Neural cell (in vitro differentiated cells): ENCODE measurements around the gene AMD1. TPM values are rescaled to one million over a fixed set of nuclear protein-coding genes. Genes with fewer than 3 reads are reported as not detected.

Experiments
- H2AFZ ChIP-seq: fragments of 200-600, 300-800 bp; sonication (generic), shearing (Covaris generic); 2 replicates; pipeline ENCODE4 v1.6.0; 2014; ENCODE audit warnings: low read depth, mild to moderate bottlenecking, antibody characterized with exemption, low read length, moderate library complexity
- H3F3A ChIP-seq: fragments of 200-600 bp; shearing (Covaris generic); 2 replicates; pipeline ENCODE4 v1.6.1; 2016; ENCODE audit warnings: mild to moderate bottlenecking, moderate library complexity, mixed read lengths, antibody characterized with exemption, low read length; ENCODE audit not compliant: insufficient read depth, poor library complexity, severe bottlenecking
- H3K27ac ChIP-seq: fragments of 200-600, 300-800 bp; sonication (generic), shearing (Covaris generic); 2 replicates; pipeline ENCODE4 v1.5.1; 2014; ENCODE audit warnings: mild to moderate bottlenecking, low read length, moderate library complexity
- H3K27me3 ChIP-seq: fragments of 300-800, 200-600 bp; sonication (generic), shearing (Covaris generic); 2 replicates; pipeline ENCODE4 v1.6.0; 2014; ENCODE audit warnings: mild to moderate bottlenecking, low read depth, low read length, moderate library complexity; ENCODE audit not compliant: insufficient read depth
- H3K36me3 ChIP-seq: fragments of 300-800, 200-600 bp; sonication (generic), shearing (Covaris generic); 2 replicates; pipeline ENCODE4 v1.5.1; 2014; ENCODE audit warnings: mild to moderate bottlenecking, antibody characterized with exemption, low read length, moderate library complexity; ENCODE audit not compliant: insufficient read depth
- H3K4me2 ChIP-seq: fragments of 300-800, 200-600 bp; sonication (generic), shearing (Covaris generic); 2 replicates; pipeline ENCODE4 v1.6.0; 2014; ENCODE audit warnings: mild to moderate bottlenecking, low read length
- H3K4me3 ChIP-seq: fragments of 300-800, 200-600 bp; sonication (generic), shearing (Covaris generic); 2 replicates; pipeline ENCODE4 v1.5.1; 2014; ENCODE audit warnings: mild to moderate bottlenecking, low read length, moderate library complexity
- H3K79me2 ChIP-seq: fragments of 200-600 bp; shearing (Covaris generic); replicated peaks from 2 replicates; pipeline ENCODE4 v1.6.0; 2014; ENCODE audit warnings: mild to moderate bottlenecking, low read length, moderate library complexity; ENCODE audit not compliant: insufficient read depth
- H3K9ac ChIP-seq: fragments of 300-800, 200-600 bp; sonication (generic), shearing (Covaris generic); 2 replicates; pipeline ENCODE4 v1.6.1; 2016; ENCODE audit warnings: mild to moderate bottlenecking, low read length, mixed read lengths
- H3K9me2 ChIP-seq: fragments of 200-600 bp; shearing (Covaris generic); 2 replicates; pipeline ENCODE4 v1.6.1; 2016; ENCODE audit warnings: mild to moderate bottlenecking, low read length, mixed read lengths; ENCODE audit not compliant: insufficient read depth
- H3K9me3 ChIP-seq: fragments of 200-600, 300-800 bp; sonication (generic), shearing (Covaris generic); 2 replicates; pipeline ENCODE4 v1.6.1; 2016; ENCODE audit warnings: mild to moderate bottlenecking, mixed run types, low read length, moderate library complexity, mixed read lengths
- H4K20me1 ChIP-seq: fragments of 200-600 bp; shearing (Covaris generic); 2 replicates; pipeline ENCODE4 v1.6.1; 2016; ENCODE audit warnings: mild to moderate bottlenecking, mixed run types; ENCODE audit not compliant: insufficient read depth
- CTCF ChIP-seq: fragments of 450-650 bp; IDR thresholded peaks from 2 replicates; pipeline ENCODE4 v1.5.1; 2014; ENCODE audit warnings: antibody characterized with exemption, mild to moderate bottlenecking, moderate library complexity; ENCODE audit not compliant: poor library complexity, severe bottlenecking
- EP300 ChIP-seq: fragments of 450-650 bp; conservative IDR thresholded peaks from 2 replicates; pipeline ENCODE4 v1.6.1; 2014; ENCODE audit warnings: antibody characterized with exemption, mild to moderate bottlenecking, moderate library complexity; ENCODE audit not compliant: poor library complexity, severe bottlenecking
- EZH2 ChIP-seq: fragments of 200-600, 300-800 bp; shearing (Covaris generic), sonication (generic); IDR thresholded peaks from 2 replicates; pipeline ENCODE4 v1.6.1; 2014; ENCODE audit warnings: antibody characterized with exemption, low read length, borderline replicate concordance, mild to moderate bottlenecking; ENCODE audit not compliant: insufficient read depth, poor library complexity, severe bottlenecking
- MXI1 ChIP-seq: fragments of 450-650 bp; conservative IDR thresholded peaks from 2 replicates; pipeline ENCODE4 v1.6.1; 2014; ENCODE audit warnings: antibody characterized with exemption, mild to moderate bottlenecking; ENCODE audit not compliant: poor library complexity, severe bottlenecking
- POLR2AphosphoS5 ChIP-seq: IDR thresholded peaks from 2 replicates; pipeline ENCODE4 v1.6.1; 2012
- RAD21 ChIP-seq: fragments of 450-650 bp; conservative IDR thresholded peaks from 2 replicates; pipeline ENCODE4 v1.6.1; 2014; ENCODE audit warnings: antibody characterized with exemption, mild to moderate bottlenecking, moderate library complexity
- SMC3 ChIP-seq: fragments of 450-650 bp; conservative IDR thresholded peaks from 2 replicates; pipeline ENCODE4 v1.6.1; 2014; ENCODE audit warnings: antibody characterized with exemption, mild to moderate bottlenecking, moderate library complexity; ENCODE audit not compliant: poor library complexity
- TAF1 ChIP-seq: IDR thresholded peaks from 2 replicates; pipeline ENCODE4 v1.6.1; 2012; ENCODE audit warnings: low read depth
- polyA plus RNA-seq: library from polyadenylated mRNA; depleted of rRNA; stranded (reverse); fragments of >200 nt; gene quantifications from 2 replicates; pipeline ENCODE4 v1.2.3, GENCODE V29; 2014
- TF ChIP-seq, protein P1 (sequence below): IDR thresholded peaks from 2 replicates; pipeline ENCODE4 v1.6.1; 2012; ENCODE audit warnings: borderline replicate concordance

AMD1 gene
- polyA plus RNA-seq, 1 donor from 2014 or later: 86.5 TPM

GRCh38 chr6:110853754-110854477 is 20.7 kb upstream of the AMD1 start:
- Histone ChIP-seq H3K36me3 (no peaks in the 10 kb centered on the region), H3K27me3 (no peaks in the 10 kb centered on the region), H3K4me3 (no peak overlapping the region), H3K9ac (no peak overlapping the region), H3K9me2 (no peaks in the 10 kb centered on the region), H3F3A (no peaks in the 10 kb centered on the region), H3K4me2 (no peak overlapping the region), H4K20me1 (no peaks in the 10 kb centered on the region), H2AFZ (no peak overlapping the region), H3K27ac (no peak overlapping the region), H3K79me2 (no peaks in the 10 kb centered on the region), H3K9me3 (no peaks in the 10 kb centered on the region)
- no peak for TF ChIP-seq MXI1
- TF ChIP-seq TAF1: no peak
- no peak for TF ChIP-seq EZH2
- TF ChIP-seq RAD21: no peak
- no peak for TF ChIP-seq EP300
- TF ChIP-seq, protein P1, sequence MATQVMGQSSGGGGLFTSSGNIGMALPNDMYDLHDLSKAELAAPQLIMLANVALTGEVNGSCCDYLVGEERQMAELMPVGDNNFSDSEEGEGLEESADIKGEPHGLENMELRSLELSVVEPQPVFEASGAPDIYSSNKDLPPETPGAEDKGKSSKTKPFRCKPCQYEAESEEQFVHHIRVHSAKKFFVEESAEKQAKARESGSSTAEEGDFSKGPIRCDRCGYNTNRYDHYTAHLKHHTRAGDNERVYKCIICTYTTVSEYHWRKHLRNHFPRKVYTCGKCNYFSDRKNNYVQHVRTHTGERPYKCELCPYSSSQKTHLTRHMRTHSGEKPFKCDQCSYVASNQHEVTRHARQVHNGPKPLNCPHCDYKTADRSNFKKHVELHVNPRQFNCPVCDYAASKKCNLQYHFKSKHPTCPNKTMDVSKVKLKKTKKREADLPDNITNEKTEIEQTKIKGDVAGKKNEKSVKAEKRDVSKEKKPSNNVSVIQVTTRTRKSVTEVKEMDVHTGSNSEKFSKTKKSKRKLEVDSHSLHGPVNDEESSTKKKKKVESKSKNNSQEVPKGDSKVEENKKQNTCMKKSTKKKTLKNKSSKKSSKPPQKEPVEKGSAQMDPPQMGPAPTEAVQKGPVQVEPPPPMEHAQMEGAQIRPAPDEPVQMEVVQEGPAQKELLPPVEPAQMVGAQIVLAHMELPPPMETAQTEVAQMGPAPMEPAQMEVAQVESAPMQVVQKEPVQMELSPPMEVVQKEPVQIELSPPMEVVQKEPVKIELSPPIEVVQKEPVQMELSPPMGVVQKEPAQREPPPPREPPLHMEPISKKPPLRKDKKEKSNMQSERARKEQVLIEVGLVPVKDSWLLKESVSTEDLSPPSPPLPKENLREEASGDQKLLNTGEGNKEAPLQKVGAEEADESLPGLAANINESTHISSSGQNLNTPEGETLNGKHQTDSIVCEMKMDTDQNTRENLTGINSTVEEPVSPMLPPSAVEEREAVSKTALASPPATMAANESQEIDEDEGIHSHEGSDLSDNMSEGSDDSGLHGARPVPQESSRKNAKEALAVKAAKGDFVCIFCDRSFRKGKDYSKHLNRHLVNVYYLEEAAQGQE: no peak
- no peak for TF ChIP-seq POLR2AphosphoS5
- TF ChIP-seq CTCF: no peak
- TF ChIP-seq SMC3: no peak

DNA sequence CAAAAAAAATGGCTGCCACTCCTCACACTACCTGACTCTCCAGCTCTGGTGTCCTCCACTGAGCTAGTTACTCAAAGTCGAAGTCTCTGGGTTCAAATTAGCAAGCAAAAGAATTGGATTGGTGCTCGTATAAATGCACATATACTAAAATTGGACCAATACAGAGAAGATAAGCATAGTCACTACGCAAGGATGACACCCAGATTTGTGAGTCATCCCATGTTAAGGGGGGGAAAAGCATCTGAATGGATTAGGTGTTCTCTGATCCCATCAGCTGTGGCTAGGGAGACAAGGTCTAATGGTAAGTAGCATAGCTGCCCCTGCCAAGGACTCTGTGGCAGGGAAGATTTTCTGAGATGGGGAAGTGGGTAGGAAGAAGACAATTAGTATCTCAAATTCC is 18.3 kb upstream of the AMD1 start:
- no peak for TF ChIP-seq CTCF
- no peak for TF ChIP-seq RAD21
- no peak for TF ChIP-seq EZH2
- TF ChIP-seq POLR2AphosphoS5: no peak
- TF ChIP-seq, protein P1: no peak
- TF ChIP-seq SMC3: no peak
- TF ChIP-seq MXI1: no peak
- no peak for TF ChIP-seq TAF1
- no peak for TF ChIP-seq EP300
- Histone ChIP-seq H3K27ac (no peak overlapping the region), H3K36me3 (no peaks in the 10 kb centered on the region), H3K9me2 (no peaks in the 10 kb centered on the region), H3K4me3 (no peak overlapping the region), H3K9me3 (no peaks in the 10 kb centered on the region), H3K9ac (no peak overlapping the region), H3K27me3 (no peaks in the 10 kb centered on the region), H3K79me2 (no peaks in the 10 kb centered on the region), H3K4me2 (no peak overlapping the region), H3F3A (no peaks in the 10 kb centered on the region), H4K20me1 (no peaks in the 10 kb centered on the region), H2AFZ (no peak overlapping the region)
